H9 (cell line): ENCODE data around the gene SPRYD4. TPM values are rescaled to one million over a fixed set of nuclear protein-coding genes. Genes with fewer than 3 reads are reported as not detected.

ENCODE experiments used
- DNase-seq: peaks from one replicate; pipeline ENCODE4 v3.0.0-alpha.2; 2017
- H2AFZ ChIP-seq: one replicate; pipeline ENCODE4 v1.6.1; 2013; ENCODE audit warnings: mild to moderate bottlenecking, low read length, control low read depth, moderate library complexity
- H2AK5ac ChIP-seq: 2 replicates; pipeline ENCODE4 v1.6.1; 2013; ENCODE audit warnings: low read length, control low read depth, mixed read lengths; ENCODE audit not compliant: insufficient read length
- H2BK120ac ChIP-seq: one replicate; pipeline ENCODE4 v1.6.1; 2013; ENCODE audit warnings: low read depth, mild to moderate bottlenecking, low read length, control low read depth, inconsistent platforms; ENCODE audit not compliant: poor library complexity, severe bottlenecking
- H2BK12ac ChIP-seq: 2 replicates; pipeline ENCODE4 v1.6.1; 2013; ENCODE audit warnings: low read length, control low read depth, mixed read lengths, low read depth; ENCODE audit not compliant: insufficient read length
- H2BK15ac ChIP-seq: 2 replicates; pipeline ENCODE4 v1.6.1; 2013; ENCODE audit warnings: low read depth, low read length, control low read depth
- H2BK20ac ChIP-seq: one replicate; pipeline ENCODE4 v1.6.1; 2013; ENCODE audit warnings: low read depth, mild to moderate bottlenecking, low read length, control low read depth, inconsistent platforms; ENCODE audit not compliant: poor library complexity, severe bottlenecking
- H2BK5ac ChIP-seq: 2 replicates; pipeline ENCODE4 v1.6.1; 2013; ENCODE audit warnings: low read length, control low read depth, mixed read lengths; ENCODE audit not compliant: insufficient read length
- H3K14ac ChIP-seq: 2 replicates; pipeline ENCODE4 v1.6.1; 2013; ENCODE audit warnings: low read length, control low read depth; ENCODE audit not compliant: insufficient read depth
- H3K18ac ChIP-seq: 2 replicates; pipeline ENCODE4 v1.6.1; 2013; ENCODE audit warnings: low read depth, mild to moderate bottlenecking, mixed read lengths, low read length, control low read depth; ENCODE audit not compliant: insufficient read length
- H3K23ac ChIP-seq: 2 replicates; pipeline ENCODE4 v1.6.1; 2013; ENCODE audit warnings: low read length, control low read depth, mixed read lengths, low read depth; ENCODE audit not compliant: insufficient read length
- H3K23me2 ChIP-seq: 2 replicates; pipeline ENCODE4 v1.6.1; 2013; ENCODE audit warnings: low read depth, mild to moderate bottlenecking, mixed read lengths, low read length, control low read depth; ENCODE audit not compliant: insufficient read length, poor library complexity, severe bottlenecking
- H3K27ac ChIP-seq: 2 replicates; pipeline ENCODE4 v1.5.1; 2013; ENCODE audit warnings: low read length, control low read depth, mixed read lengths, low read depth; ENCODE audit not compliant: insufficient read length
- H3K27me3 ChIP-seq: 2 replicates; pipeline ENCODE4 v1.6.1; 2013; ENCODE audit warnings: low read length, control low read depth, inconsistent platforms; ENCODE audit not compliant: insufficient read depth
- H3K4ac ChIP-seq: 2 replicates; pipeline ENCODE4 v1.6.1; 2013; ENCODE audit warnings: low read depth, mild to moderate bottlenecking, control low read depth, inconsistent platforms, low read length, moderate library complexity
- H3K4me1 ChIP-seq: 2 replicates; pipeline ENCODE4 v1.6.1; 2013; ENCODE audit warnings: low read length, control low read depth, inconsistent platforms; ENCODE audit not compliant: insufficient read depth
- H3K4me2 ChIP-seq: 2 replicates; pipeline ENCODE4 v1.6.1; 2013; ENCODE audit warnings: low read length, control low read depth, mixed read lengths; ENCODE audit not compliant: insufficient read length, insufficient read depth
- H3K56ac ChIP-seq: 2 replicates; pipeline ENCODE4 v1.6.1; 2013; ENCODE audit warnings: low read depth, mild to moderate bottlenecking, mixed read lengths, low read length, control low read depth; ENCODE audit not compliant: insufficient read length
- H3K79me1 ChIP-seq: 2 replicates; pipeline ENCODE4 v1.6.1; 2013; ENCODE audit warnings: low read depth, mild to moderate bottlenecking, moderate library complexity, low read length, control low read depth, inconsistent platforms; ENCODE audit not compliant: insufficient read depth, poor library complexity, severe bottlenecking
- H3K79me2 ChIP-seq: 2 replicates; pipeline ENCODE4 v1.6.1; 2013; ENCODE audit warnings: low read length, control low read depth, inconsistent platforms; ENCODE audit not compliant: insufficient read depth
- H3K9ac ChIP-seq: 2 replicates; pipeline ENCODE4 v1.6.1; 2013; ENCODE audit warnings: low read length, control low read depth, mixed read lengths; ENCODE audit not compliant: insufficient read length; ENCODE audit errors: extremely low read depth
- H3K9me3 ChIP-seq: one replicate; pipeline ENCODE4 v1.6.1; 2013; ENCODE audit warnings: low read depth, low read length, inconsistent platforms; ENCODE audit not compliant: control insufficient read depth
- H3T11ph ChIP-seq: one replicate; pipeline ENCODE4 v1.6.1; 2013; ENCODE audit warnings: mild to moderate bottlenecking, low read length, control low read depth, inconsistent platforms
- H4K20me1 ChIP-seq: one replicate; pipeline ENCODE4 v1.6.1; 2013; ENCODE audit not compliant: control insufficient read depth, insufficient read length, insufficient read depth
- H4K5ac ChIP-seq: 2 replicates; pipeline ENCODE4 v1.6.1; 2013; ENCODE audit warnings: low read depth, mild to moderate bottlenecking, mixed read lengths, low read length, control low read depth; ENCODE audit not compliant: insufficient read length
- H4K8ac ChIP-seq: replicated peaks from 2 replicates; pipeline ENCODE4 v1.6.1; 2013; ENCODE audit warnings: low read length, control low read depth, mixed read lengths, low read depth; ENCODE audit not compliant: insufficient read length
- H4K91ac ChIP-seq: 2 replicates; pipeline ENCODE4 v1.6.1; 2013; ENCODE audit warnings: low read depth, mild to moderate bottlenecking, moderate library complexity, mixed read lengths, low read length, control low read depth; ENCODE audit not compliant: insufficient read length
- H3K27ac Mint-ChIP-seq, 3 experiments: 2 replicates in 2 of 3; 3 replicates in 1 of 3; pipeline ENCODE4 v1.8.0; 2020 to 2021; ENCODE audit warnings: mixed read lengths in 3 of 3, mild to moderate bottlenecking in 1 of 3, moderate library complexity in 1 of 3
- H3K27me3 Mint-ChIP-seq: 2 replicates; pipeline ENCODE4 v1.8.0; 2021; ENCODE audit warnings: low read depth, mild to moderate bottlenecking, moderate library complexity, mixed read lengths
- H3K36me3 Mint-ChIP-seq, 3 experiments: 2 replicates in 2 of 3; 3 replicates in 1 of 3; pipeline ENCODE4 v1.8.0; 2020 to 2021; ENCODE audit warnings: low read depth in 3 of 3, mixed read lengths in 3 of 3; ENCODE audit not compliant: insufficient read depth in 1 of 3
- H3K4me1 Mint-ChIP-seq, 2 experiments: 2 replicates each; pipeline ENCODE4 v1.8.0; 2020; ENCODE audit warnings: mixed read lengths in 2 of 2
- H3K4me3 Mint-ChIP-seq, 2 experiments: 2 replicates in 1 of 2; 3 replicates in 1 of 2; pipeline ENCODE4 v1.8.0; 2020 to 2021; ENCODE audit warnings: mild to moderate bottlenecking in 2 of 2, mixed read lengths in 2 of 2, moderate library complexity in 1 of 2
- H3K9me3 Mint-ChIP-seq, 2 experiments: 2 replicates in 1 of 2; 3 replicates in 1 of 2; pipeline ENCODE4 v1.8.0; 2020; ENCODE audit warnings: mild to moderate bottlenecking in 2 of 2, mixed read lengths in 2 of 2, moderate library complexity in 1 of 2
- CTCF ChIP-seq: fragments of 200-600 bp; sonication (generic); conservative IDR thresholded peaks from 3 replicates; pipeline ENCODE4 v1.8.0; 2021; ENCODE audit warnings: antibody characterized with exemption, mild to moderate bottlenecking
- WGBS: extraction: QIAGEN DNeasy Blood & Tissue Kit; methylation state at CpG from one replicate; pipeline ENCODE4 v1.1.7; 2013; ENCODE audit warnings: missing lambda C conversion rate, low lambda C conversion rate, mixed read lengths; ENCODE audit not compliant: insufficient read length; ENCODE audit errors: extremely low coverage; 5-methylcytosine and 5-hydroxymethylcytosine counted together
- total RNA-seq: library from RNA; stranded (reverse); gene quantifications from 2 replicates; pipeline ENCODE4 v1.2.1, GENCODE V29; 2021

Gene SPRYD4
- total RNA-seq, 1 experiment from 2014 or later, result 4.9 TPM

DNA sequence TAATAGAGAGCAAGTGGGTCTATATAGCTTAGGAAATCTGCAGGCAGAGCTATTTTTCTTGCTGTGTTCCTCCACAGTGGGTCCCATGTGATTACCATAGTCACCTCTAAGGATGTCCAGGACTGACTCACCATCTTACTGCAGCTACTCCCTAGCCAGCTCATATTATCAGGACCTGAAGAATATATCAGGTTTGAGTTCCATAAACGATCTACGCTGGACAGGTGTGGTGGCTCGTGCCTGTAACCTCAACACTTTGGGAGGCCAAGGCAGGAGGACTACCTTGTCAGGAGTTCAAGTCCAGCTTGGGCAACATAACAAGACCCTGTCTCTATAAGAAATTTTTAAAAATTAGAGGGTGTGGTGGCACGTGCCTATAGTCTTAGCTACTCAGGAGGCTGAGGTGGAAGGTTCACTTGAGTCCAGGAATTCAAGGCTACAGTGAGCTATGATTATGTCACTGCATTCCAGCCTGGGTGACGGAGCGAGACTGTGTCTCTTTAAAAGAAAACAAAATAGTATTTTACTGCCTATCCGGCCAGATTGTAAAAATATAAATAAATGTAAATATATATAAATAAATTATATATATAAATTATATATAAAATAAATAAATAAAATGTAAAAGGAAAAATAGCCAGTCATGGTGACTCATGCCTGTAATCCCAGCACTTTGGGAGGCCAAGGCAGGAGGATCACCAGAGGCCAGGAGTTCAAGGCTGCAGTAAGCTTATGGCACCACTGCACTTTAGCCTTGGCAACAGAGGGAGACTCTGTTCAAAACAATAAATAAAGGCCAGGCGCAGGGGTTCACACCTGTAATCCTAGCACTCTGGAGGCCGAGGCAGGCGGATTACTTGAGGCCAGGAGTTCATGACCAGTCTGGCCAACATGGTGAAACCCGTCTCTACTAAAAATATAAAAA lies 6.9 kb upstream of the SPRYD4 start:
- peaks cover 19 to 26% of the 10 kb centered on the region in 2 experiments for H3K4me1 Mint-ChIP-seq
- H3K9ac ChIP-seq, result no peak overlapping the region
- H3K18ac ChIP-seq, result no peak overlapping the region
- H3K27ac Mint-ChIP-seq, result no peak overlapping the region
- no peak overlapping the region for H4K8ac ChIP-seq
- H3K9me3 ChIP-seq, result no peaks in the 10 kb centered on the region
- no peaks in the 10 kb centered on the region for H3K79me2 ChIP-seq
- H3K9me3 Mint-ChIP-seq, result no peaks in the 10 kb centered on the region
- H2AFZ ChIP-seq, result no peak overlapping the region
- no peak overlapping the region for H3K14ac ChIP-seq
- no peak overlapping the region for H2BK20ac ChIP-seq
- H3T11ph ChIP-seq, result no peak overlapping the region
- no peak overlapping the region for H4K5ac ChIP-seq
- no peak overlapping the region for H2BK5ac ChIP-seq
- no peak overlapping the region for H3K4me2 ChIP-seq
- H3K4ac ChIP-seq, result no peak overlapping the region
- H3K23ac ChIP-seq, result no peak overlapping the region
- no peak overlapping the region for H2BK15ac ChIP-seq
- no peak overlapping the region for H3K27ac ChIP-seq
- no peak overlapping the region for H2BK120ac ChIP-seq
- H3K23me2 ChIP-seq, result no peaks in the 10 kb centered on the region
- H3K56ac ChIP-seq, result no peak overlapping the region
- no peak for DNase-seq
- no peaks in the 10 kb centered on the region for H3K79me1 ChIP-seq
- WGBS, result no CpG with 5 or more reads among the region's 11 CpGs
- H3K36me3 Mint-ChIP-seq, result no peaks in the 10 kb centered on the region
- TF ChIP-seq CTCF, result no peak
- no peak overlapping the region for H2BK12ac ChIP-seq
- H3K27me3 Mint-ChIP-seq, result no peaks in the 10 kb centered on the region
- no peaks in the 10 kb centered on the region for H4K20me1 ChIP-seq
- no peak overlapping the region for H3K4me3 Mint-ChIP-seq
- H4K91ac ChIP-seq, result no peak overlapping the region
- H3K27me3 ChIP-seq, result no peaks in the 10 kb centered on the region
- no peaks in the 10 kb centered on the region for H3K4me1 ChIP-seq
- H2AK5ac ChIP-seq, result no peak overlapping the region
